GM21737 (cell line): ENCODE results near the gene NKAIN2.

Experiments used
- ATAC-seq: cut with Tn5 transposase; IDR thresholded peaks from one replicate; pipeline ENCODE4 v1.9.1; 2021; ENCODE audit warnings: mild to moderate bottlenecking, moderate library complexity; ENCODE audit not compliant: unreplicated experiment

NKAIN2 gene

DNA sequence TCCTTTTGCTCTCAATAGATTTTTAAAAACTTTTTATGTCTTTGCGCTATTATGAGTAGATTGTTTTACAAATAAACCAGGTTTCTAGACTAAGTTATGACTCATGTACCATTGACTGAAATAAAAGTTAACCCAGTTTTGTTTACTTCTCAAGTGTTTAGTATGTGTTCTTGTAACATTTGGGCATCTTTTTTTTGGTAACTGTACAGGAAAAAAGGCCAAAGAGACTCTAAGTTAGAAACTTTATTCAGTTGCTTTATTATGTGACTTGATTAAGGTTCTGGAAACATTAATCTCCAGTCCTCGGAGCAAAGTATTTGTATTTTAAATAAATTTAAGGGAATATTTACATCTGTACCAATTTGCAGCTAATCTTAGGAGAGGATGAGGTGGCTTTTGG lies 2.9 kb downstream of the NKAIN2 start:
- ATAC-seq: no peak

GRCh38 chr6:123808556-123808955 lies 4.9 kb downstream of the NKAIN2 start:
- ATAC-seq: no peak

GRCh38 chr6:123810214-123810613 lies 6.5 kb downstream of the NKAIN2 start:
- ATAC-seq: no peak

DNA sequence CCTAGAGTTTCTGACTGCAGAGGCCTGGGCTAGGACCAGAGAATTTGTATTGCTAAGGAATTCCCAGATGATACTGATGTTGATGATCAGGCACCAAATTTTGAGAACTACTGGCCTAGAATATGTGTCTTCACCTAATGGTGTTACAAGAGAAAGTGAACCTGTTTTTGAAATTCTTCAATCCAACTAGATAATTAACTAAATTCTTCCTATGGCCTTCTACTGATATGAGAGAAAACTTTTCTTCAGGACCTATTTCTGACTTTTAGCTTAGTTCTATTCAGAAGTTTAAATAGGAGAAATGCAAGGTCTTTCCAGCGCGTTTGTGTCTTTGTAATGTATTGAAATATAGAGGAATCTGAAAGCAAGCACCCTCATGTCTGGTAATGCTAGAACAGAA lies 7.3 kb downstream of the NKAIN2 start:
- ATAC-seq: no peak

- ATAC-seq: no peak
These were observed 7.7 kb downstream of the NKAIN2 start for GRCh38 chr6:123811378-123811777.

DNA sequence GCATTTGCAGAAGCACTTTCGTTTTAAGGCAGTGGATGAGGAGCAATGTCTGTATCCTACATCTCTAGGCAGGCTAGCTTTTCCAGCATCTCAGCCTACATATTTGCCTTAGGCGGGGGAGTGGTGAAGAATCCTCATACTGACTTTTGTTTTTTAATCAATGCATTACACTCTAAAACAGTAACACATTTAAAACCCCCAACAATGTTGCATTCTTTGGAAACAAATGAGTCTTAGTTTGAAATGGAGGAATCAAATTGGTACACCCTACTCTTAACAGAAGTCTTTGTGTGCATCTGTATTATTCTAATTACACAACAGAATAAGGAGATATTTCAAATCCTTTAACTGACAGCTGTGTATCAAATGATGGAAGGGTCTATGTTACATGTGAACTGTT lies 9.0 kb downstream of the NKAIN2 start:
- ATAC-seq: no peak

DNA sequence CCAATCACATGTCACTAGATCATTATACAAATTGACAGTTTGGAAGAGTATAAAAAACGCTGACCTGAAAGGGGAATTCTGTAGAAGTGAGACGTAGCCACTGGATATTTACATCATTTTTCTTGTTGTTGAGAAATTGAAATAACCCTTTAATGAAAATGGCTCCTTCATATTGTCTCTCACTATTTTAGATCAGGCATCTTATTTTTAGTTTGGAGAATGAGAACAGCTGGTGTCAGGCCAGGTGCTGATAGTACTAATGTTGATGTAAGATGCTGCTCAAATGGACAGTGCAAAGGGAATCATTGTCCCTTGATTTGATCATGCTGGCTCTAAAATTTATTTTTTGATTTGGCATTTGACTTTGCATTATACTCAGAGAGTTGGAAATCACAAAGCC lies 17.4 kb downstream of the NKAIN2 start:
- no peak for ATAC-seq

GRCh38 chr6:123829302-123829953 lies 25.8 kb downstream of the NKAIN2 start:
- no peak for ATAC-seq

DNA sequence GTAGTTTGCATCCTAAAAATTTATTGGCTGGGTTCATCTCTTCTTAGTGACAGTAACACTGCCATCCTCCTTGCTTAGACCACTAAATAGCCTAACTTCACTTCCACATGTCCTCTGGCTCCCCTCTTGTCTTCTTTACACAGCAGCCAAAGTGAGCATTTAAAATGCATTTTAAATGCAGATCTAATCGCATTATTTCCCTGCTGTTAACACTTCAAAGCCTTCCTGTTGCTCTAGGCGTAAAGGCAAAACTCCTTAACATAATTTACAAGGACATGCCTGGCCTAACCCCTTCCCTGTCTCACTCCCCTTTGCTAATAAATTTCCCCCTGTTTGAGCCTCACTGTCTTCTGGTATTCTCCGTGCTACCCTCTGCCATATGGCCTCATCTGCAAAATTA lies 26.5 kb downstream of the NKAIN2 start:
- ATAC-seq: no peak

GRCh38 chr6:123838505-123839234 lies 35.0 kb downstream of the NKAIN2 start:
- no peak for ATAC-seq

DNA sequence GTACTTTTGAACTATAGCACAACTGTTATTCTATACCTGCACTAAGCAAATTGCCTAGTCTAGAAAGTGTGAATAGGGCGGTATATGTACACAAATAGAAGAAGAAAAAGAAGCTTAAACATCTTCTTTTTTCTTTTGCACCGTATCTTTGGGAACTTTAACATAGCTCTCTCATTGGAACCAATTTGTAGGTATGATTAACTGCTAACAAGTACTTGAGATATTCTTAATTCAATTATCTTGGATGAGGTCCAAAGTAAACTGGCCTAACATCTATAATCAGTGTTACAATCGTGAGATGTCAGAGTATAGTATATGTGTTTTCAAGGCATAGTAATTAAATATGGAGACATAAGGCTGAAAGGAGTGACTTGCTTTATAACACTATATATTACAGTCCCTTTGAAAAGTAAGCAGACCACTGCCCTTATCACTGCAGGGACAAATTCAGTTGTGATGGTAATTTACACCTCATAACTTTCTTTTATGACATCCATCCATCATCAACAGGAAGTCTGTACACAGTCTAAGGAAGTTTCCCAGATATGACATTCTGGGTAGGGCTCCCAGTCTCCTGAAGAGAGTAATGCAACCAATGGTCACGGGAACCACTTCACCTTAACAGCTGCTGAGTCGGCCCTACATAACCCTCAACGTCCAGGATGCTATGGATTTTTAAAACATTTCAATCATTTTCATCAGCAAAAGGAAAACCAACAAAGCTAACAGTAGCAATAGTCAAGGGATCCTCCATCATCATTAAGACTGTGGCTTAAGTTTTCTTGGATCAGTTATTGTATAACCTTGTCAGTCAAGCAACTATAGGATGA lies 37.6 kb downstream of the NKAIN2 start:
- ATAC-seq: no peak

- ATAC-seq: no peak
These were observed 40.3 kb downstream of the NKAIN2 start for GRCh38 chr6:123844011-123844410.

DNA sequence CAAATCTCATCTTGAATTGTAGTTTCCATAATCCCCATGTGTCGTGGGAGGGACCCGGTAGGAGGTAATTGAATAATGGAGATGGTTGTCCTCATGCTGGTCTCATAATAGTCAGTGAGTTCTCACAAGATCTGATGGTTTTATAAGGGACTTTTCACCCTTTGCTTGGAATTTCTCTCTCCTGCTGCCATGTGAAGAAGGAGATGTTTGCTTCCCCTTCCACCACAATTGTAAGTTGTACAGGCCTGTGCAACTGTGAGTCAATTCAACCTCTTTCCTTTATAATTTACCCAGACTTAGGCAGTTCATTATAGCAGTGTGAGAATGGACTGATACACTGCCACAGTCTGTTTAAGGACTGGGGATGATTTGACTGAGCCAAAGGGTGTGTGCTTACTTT lies 44.7 kb downstream of the NKAIN2 start:
- no peak for ATAC-seq

DNA sequence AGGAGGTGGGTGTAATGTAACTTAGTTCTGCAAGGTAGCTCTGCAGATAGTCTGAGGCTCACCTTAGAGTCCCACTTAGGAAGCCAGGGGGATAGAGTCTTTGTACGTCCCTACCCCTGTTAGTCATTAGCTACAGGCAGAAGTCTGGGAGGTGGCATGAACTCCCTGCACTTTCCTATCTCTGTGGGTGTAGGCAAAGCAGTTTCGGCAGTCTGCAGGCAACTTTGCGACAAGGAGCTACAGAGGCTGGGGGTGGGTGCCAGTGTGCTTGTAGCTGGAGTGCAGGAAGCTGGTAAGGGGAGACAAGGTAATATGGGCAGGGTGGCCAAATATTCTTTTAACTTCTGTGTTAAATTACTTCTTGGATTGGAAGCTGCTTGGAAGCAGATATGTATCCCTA lies 45.7 kb downstream of the NKAIN2 start:
- no peak for ATAC-seq

GRCh38 chr6:123850555-123850954 lies 46.9 kb downstream of the NKAIN2 start:
- no peak for ATAC-seq

- no peak for ATAC-seq
These were observed 50.5 kb downstream of the NKAIN2 start for GRCh38 chr6:123854201-123854600.

GRCh38 chr6:123855506-123855905 lies 51.8 kb downstream of the NKAIN2 start:
- ATAC-seq: no peak

DNA sequence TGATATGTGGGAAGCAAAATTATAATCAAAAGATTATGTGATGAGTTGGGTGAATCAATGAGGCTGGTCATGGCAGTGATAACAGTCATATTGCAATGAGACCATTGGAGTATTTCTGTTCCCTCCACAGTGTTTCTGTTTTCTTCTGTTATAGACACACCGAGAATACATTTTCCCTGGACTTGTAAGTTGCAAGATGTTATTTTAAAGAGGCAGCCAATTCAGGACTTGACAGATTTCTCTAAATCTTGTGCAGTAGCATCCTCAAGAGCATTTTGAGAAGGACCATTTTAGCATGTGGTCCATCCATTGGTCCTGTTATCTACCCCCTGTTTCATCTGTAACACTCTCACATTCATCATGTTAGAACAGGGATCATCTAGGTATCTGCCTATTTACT lies 55.6 kb downstream of the NKAIN2 start:
- no peak for ATAC-seq

GRCh38 chr6:123869334-123869733 lies 65.7 kb downstream of the NKAIN2 start:
- no peak for ATAC-seq

GRCh38 chr6:123873974-123874373 lies 70.3 kb downstream of the NKAIN2 start:
- ATAC-seq: no peak

DNA sequence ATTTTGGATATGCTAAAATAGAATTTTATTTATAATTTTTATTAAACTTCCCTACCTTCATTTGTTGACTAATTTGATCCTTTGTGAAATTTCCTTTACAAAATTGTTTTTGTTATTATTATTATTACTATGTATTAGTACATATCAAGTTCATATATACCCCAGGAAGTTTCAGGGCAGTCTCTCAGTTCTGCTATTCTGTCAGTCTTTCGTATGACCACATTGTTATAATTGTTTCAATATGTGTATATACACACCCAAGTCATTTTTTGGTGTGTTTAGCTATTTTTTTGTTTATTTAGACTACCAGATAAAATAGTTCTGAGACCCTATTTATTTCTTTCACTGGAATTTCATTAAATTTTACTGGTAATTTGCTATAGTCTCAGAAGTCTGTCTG lies 72.1 kb downstream of the NKAIN2 start:
- no peak for ATAC-seq

DNA sequence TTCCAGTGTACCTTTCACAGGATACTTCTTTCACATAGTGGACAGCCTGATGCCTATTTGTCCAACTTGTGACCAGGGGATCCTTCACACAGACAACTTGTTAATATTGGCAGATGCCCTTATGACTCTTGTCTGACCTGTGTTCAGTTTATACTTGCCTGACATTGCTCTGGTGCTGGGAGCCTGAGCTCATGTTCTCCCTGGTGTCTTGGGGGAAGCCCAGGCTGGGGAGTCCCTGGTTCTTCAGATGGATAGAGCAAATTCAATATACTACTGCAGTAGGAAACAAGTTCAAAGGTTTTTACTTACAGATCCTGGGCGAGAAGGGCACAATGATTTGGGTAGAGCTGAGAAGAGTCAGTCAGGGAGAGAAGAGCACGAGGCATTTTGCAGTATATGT lies 76.1 kb downstream of the NKAIN2 start:
- ATAC-seq: no peak
